KMS-11 (cell line): ENCODE measurements around the gene C1QTNF4.
A peak's percentile ranks its signal among the peaks of the same experiment; 100 is the strongest.

ENCODE experiments used
- H2AFZ ChIP-seq: fragments of 200-600 bp; sonication (generic); 2 replicates; pipeline ENCODE4 v1.6.1; 2016; ENCODE audit warnings: antibody characterized with exemption, mixed run types, low read depth
- H3K27ac ChIP-seq: fragments of 200-600 bp; sonication (generic); 2 replicates; pipeline ENCODE4 v1.6.1; 2016; ENCODE audit warnings: mild to moderate bottlenecking, mixed run types
- H3K27me3 ChIP-seq: fragments of 200-600 bp; sonication (generic); 2 replicates; pipeline ENCODE4 v1.6.1; 2017; ENCODE audit warnings: mild to moderate bottlenecking, low read depth, mixed run types, moderate library complexity; ENCODE audit not compliant: insufficient read depth
- H3K36me3 ChIP-seq: fragments of 200-600 bp; sonication (generic); 2 replicates; pipeline ENCODE4 v1.6.1; 2017; ENCODE audit warnings: mild to moderate bottlenecking, mixed run types; ENCODE audit not compliant: insufficient read depth
- H3K4me1 ChIP-seq: fragments of 200-600 bp; sonication (generic); 2 replicates; pipeline ENCODE4 v1.6.1; 2016; ENCODE audit warnings: mild to moderate bottlenecking, low read depth, mixed run types; ENCODE audit not compliant: poor library complexity, severe bottlenecking
- H3K4me2 ChIP-seq: fragments of 200-600 bp; sonication (generic); 2 replicates; pipeline ENCODE4 v1.7.0; 2016; ENCODE audit warnings: mild to moderate bottlenecking, mixed run types
- H3K4me3 ChIP-seq: fragments of 200-600 bp; sonication (generic); IDR thresholded peaks from 2 replicates; pipeline ENCODE4 v1.6.1; 2017; ENCODE audit warnings: low read depth, low read length, mixed read lengths; ENCODE audit not compliant: insufficient read depth
- H3K79me2 ChIP-seq: fragments of 200-600 bp; sonication (generic); 2 replicates; pipeline ENCODE4 v1.6.1; 2016; ENCODE audit warnings: low read depth, mixed run types; ENCODE audit not compliant: insufficient read depth
- H3K9ac ChIP-seq: fragments of 200-600 bp; sonication (generic); 2 replicates; pipeline ENCODE4 v1.6.1; 2016; ENCODE audit warnings: mild to moderate bottlenecking, mixed run types
- H4K20me1 ChIP-seq: fragments of 200-600 bp; sonication (generic); 2 replicates; pipeline ENCODE4 v1.6.1; 2016; ENCODE audit warnings: mild to moderate bottlenecking, mixed run types; ENCODE audit not compliant: insufficient read depth
- CTCF ChIP-seq: fragments of 200-600 bp; sonication (generic); conservative IDR thresholded peaks from 2 replicates; pipeline ENCODE4 v1.6.1; 2017; ENCODE audit warnings: low read depth, mild to moderate bottlenecking, antibody characterized with exemption, low read length, moderate library complexity, mixed read lengths

The C1QTNF4 gene

GRCh38 chr11:47577460-47578041, 16.7 kb downstream of the C1QTNF4 start:
- no peaks in the 10 kb centered on the region; the same call in 1 of the 2 replicates for H3K36me3 ChIP-seq
- H4K20me1 ChIP-seq = no peaks in the 10 kb centered on the region
- peaks cover 42% of the 10 kb centered on the region for H3K79me2 ChIP-seq
- H3K27ac ChIP-seq = peak overlapping the region; percentile 32; the same call in 1 of the 2 replicates
- peaks cover 19% of the 10 kb centered on the region for H3K4me1 ChIP-seq
- TF ChIP-seq CTCF = no peak
- H3K9ac ChIP-seq = no peak overlapping the region
- no peak overlapping the region for H2AFZ ChIP-seq
- H3K4me2 ChIP-seq = peak overlapping the region; percentile 83
- H3K27me3 ChIP-seq = no peaks in the 10 kb centered on the region
- no peak overlapping the region for H3K4me3 ChIP-seq

- H4K20me1 ChIP-seq = no peaks in the 10 kb centered on the region
- peaks cover 4% of the 10 kb centered on the region; the same call in 1 of the 2 replicates for H3K36me3 ChIP-seq
- peaks cover 18% of the 10 kb centered on the region; the same call in 1 of the 2 replicates for H3K79me2 ChIP-seq
- H3K27me3 ChIP-seq = no peaks in the 10 kb centered on the region
- H3K4me1 ChIP-seq = peaks cover 7% of the 10 kb centered on the region
- TF ChIP-seq CTCF = no peak
- no peak overlapping the region for H3K27ac ChIP-seq
- no peak overlapping the region for H3K9ac ChIP-seq
- H3K4me3 ChIP-seq = no peak overlapping the region
- no peak overlapping the region for H2AFZ ChIP-seq
- no peak overlapping the region for H3K4me2 ChIP-seq
These were observed 20.9 kb downstream of the C1QTNF4 start for GRCh38 chr11:47573321-47573720.

GRCh38 chr11:47572715-47573255, 21.4 kb downstream of the C1QTNF4 start:
- Histone ChIP-seq H3K79me2 (peaks cover 13% of the 10 kb centered on the region; the same call in 1 of the 2 replicates), H3K27ac (no peak overlapping the region), H3K36me3 (peaks cover 4% of the 10 kb centered on the region; the same call in 1 of the 2 replicates), H4K20me1 (no peaks in the 10 kb centered on the region), H3K4me3 (no peak overlapping the region), H3K27me3 (no peaks in the 10 kb centered on the region), H2AFZ (no peak overlapping the region), H3K4me1 (peaks cover 4% of the 10 kb centered on the region), H3K9ac (no peak overlapping the region), H3K4me2 (no peak overlapping the region)
- no peak for TF ChIP-seq CTCF

GRCh38 chr11:47571895-47572294, 22.3 kb downstream of the C1QTNF4 start:
- Histone ChIP-seq H3K36me3 (peaks cover 4% of the 10 kb centered on the region; the same call in 1 of the 2 replicates), H3K9ac (no peak overlapping the region), H3K4me2 (no peak overlapping the region)

More at GRCh38 chr11:47571895-47572294, 22.3 kb downstream of the C1QTNF4 start:
- Histone ChIP-seq H3K4me1 (peaks cover 2% of the 10 kb centered on the region), H3K27me3 (no peaks in the 10 kb centered on the region), H3K4me3 (no peak overlapping the region), H3K79me2 (peaks cover 19% of the 10 kb centered on the region; the same call in 1 of the 2 replicates), H4K20me1 (no peaks in the 10 kb centered on the region), H2AFZ (no peak overlapping the region), H3K27ac (no peak overlapping the region)
- no peak for TF ChIP-seq CTCF
